Neural progenitor cell (in vitro differentiated cells): ENCODE data around the gene STOML1.

Experiments
- CTCF ChIP-seq: fragments of 200-600 bp; sonication (generic); IDR thresholded peaks from 2 replicates; pipeline ENCODE4 v1.5.1; 2017; ENCODE audit warnings: antibody characterized with exemption, mild to moderate bottlenecking
- EZH2 ChIP-seq: fragments of 200-600 bp; sonication (generic); IDR thresholded peaks from 2 replicates; pipeline ENCODE4 v1.6.1; 2017; ENCODE audit warnings: antibody characterized with exemption, mild to moderate bottlenecking, moderate library complexity
- EZH2phosphoT487 ChIP-seq: fragments of 200-600 bp; sonication (generic); IDR thresholded peaks from 2 replicates; pipeline ENCODE4 v1.6.1; 2017; ENCODE audit warnings: antibody characterized with exemption

GRCh38 chr15:73952913-73953750, 39.0 kb downstream of the STOML1 start:
- TF ChIP-seq CTCF = no peak
- TF ChIP-seq EZH2 = no peak
- no peak for TF ChIP-seq EZH2phosphoT487
